Measurements from ENCODE around the gene CLEC2D.
A peak's percentile ranks its signal among the peaks of the same experiment; 100 is the strongest.
"Not testable (repeated sequence)": the region's sequence is repeated elsewhere in the genome, so short reads cannot be mapped to it uniquely, and the experiment has no call there.

Gene CLEC2D

GRCh38 chr12:9669534-9669933 lies at the start of gene CLEC2D:
Gene CLEC2D, plus strand, starts transcription at chr12:9669713. Its CDS starts 22 bp downstream, at chr12:9669735.
- DNase-seq (ENCODE audit: low read depth in 2 of 2), result no peak

- DNase-seq (ENCODE audit: low read depth in 2 of 2), result no peak
Observed at GRCh38 chr12:9625019-9625418, 44.5 kb upstream of the CLEC2D start.

GRCh38 chr12:9626291-9626690 lies 43.2 kb upstream of the CLEC2D start:
- DNase-seq (ENCODE audit: low read depth in 2 of 2), result no peak

- DNase-seq (ENCODE audit: low read depth in 2 of 2), result no peak
Observed at GRCh38 chr12:9626821-9627220, 42.7 kb upstream of the CLEC2D start.

- no peak for DNase-seq (ENCODE audit: low read depth in 2 of 2)
Observed at GRCh38 chr12:9632766-9633165, 36.7 kb upstream of the CLEC2D start.

- peak; percentile 62 to 63 for DNase-seq (ENCODE audit: low read depth in 2 of 2)
Observed at GRCh38 chr12:9634177-9634803, 35.2 kb upstream of the CLEC2D start.

GRCh38 chr12:9634969-9635754 lies 34.4 kb upstream of the CLEC2D start:
- no peak for DNase-seq (ENCODE audit: low read depth in 2 of 2)

GRCh38 chr12:9636150-9636850 lies 33.2 kb upstream of the CLEC2D start:
- no peak for DNase-seq (ENCODE audit: low read depth in 2 of 2)

- no peak for DNase-seq (ENCODE audit: low read depth in 2 of 2)
Observed at GRCh38 chr12:9636851-9637206, 32.7 kb upstream of the CLEC2D start.

GRCh38 chr12:9640024-9640423 lies 29.5 kb upstream of the CLEC2D start:
- no peak for DNase-seq (ENCODE audit: low read depth in 2 of 2)

GRCh38 chr12:9642606-9643265 lies 26.8 kb upstream of the CLEC2D start:
- DNase-seq (ENCODE audit: low read depth in 2 of 2), result no peak

GRCh38 chr12:9643266-9643660 lies 26.2 kb upstream of the CLEC2D start:
- DNase-seq (ENCODE audit: low read depth in 2 of 2), result no peak

- not testable (repeated sequence) for DNase-seq (ENCODE audit: low read depth in 2 of 2)
Observed at GRCh38 chr12:9644985-9645551, 24.4 kb upstream of the CLEC2D start.

- DNase-seq (ENCODE audit: low read depth in 2 of 2), result no peak
Observed at GRCh38 chr12:9646794-9647781, 22.4 kb upstream of the CLEC2D start.

GRCh38 chr12:9647825-9648700 lies 21.4 kb upstream of the CLEC2D start:
- DNase-seq (ENCODE audit: low read depth in 2 of 2), result peak; percentile 63 to 80

- no peak for DNase-seq (ENCODE audit: low read depth in 2 of 2)
Observed at GRCh38 chr12:9648701-9649531, 20.6 kb upstream of the CLEC2D start.

- no peak for DNase-seq (ENCODE audit: low read depth in 2 of 2)
Observed at GRCh38 chr12:9649532-9649940, 20.0 kb upstream of the CLEC2D start.

- DNase-seq (ENCODE audit: low read depth in 2 of 2), result no peak
Observed at GRCh38 chr12:9650151-9650576, 19.3 kb upstream of the CLEC2D start.

- DNase-seq (ENCODE audit: low read depth in 2 of 2), result no peak
Observed at GRCh38 chr12:9651265-9651729, 18.2 kb upstream of the CLEC2D start.

Measured in stimulated activated CD4-positive, alpha-beta T cell treated with anti-CD3 and anti-CD28 coated beads, Interleukin-1b, Interleukin-23, amount 100 ng/mL, for 1 hour (primary cell).